Ishikawa (cell line): Measurements from ENCODE around the gene APOC4.

Experiments used
- CEBPB ChIP-seq: IDR thresholded peaks from 2 replicates; pipeline ENCODE4 v1.6.1; 2012
- CREB1 ChIP-seq: IDR thresholded peaks from 2 replicates; pipeline ENCODE4 v1.6.1; 2012; ENCODE audit warnings: low read depth
- ZBTB7A ChIP-seq: IDR thresholded peaks from 2 replicates; pipeline ENCODE4 v1.6.1; 2012; ENCODE audit warnings: low read depth

DNA sequence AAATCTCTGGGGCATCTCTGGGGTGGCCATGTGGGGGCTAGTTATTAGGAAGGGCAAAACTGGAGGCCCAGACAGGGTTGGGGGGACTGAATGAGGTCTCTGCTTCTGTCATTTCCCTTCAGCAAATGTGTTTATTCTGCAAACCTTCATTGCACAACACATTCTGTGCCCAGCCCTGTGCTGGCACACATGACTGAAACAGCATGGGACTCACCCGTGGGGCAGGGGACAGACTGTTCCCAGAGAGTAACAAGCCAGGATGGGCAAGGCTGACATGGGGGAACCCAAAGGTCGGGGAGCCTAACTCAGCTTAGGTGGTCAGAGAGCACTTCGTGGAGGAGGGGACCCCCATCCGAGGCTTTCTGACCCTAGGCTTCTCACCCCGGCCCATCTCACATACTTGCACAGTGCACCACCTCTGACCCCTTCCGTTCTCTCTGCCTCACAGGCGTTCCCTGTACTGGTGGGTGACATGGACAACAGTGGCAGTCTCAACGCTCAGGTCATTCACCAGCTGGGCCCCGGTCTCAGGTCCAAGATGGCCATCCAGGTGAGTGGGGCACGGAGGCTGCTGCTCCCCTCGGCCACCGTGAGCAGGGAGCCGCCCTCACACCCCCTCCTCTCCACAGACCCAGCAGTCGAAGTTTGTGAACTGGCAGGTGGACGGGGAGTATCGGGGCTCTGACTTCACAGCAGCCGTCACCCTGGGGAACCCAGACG is 48.5 kb upstream of the APOC4 start:
- TF ChIP-seq ZBTB7A (no peak), CEBPB (no peak), CREB1 (no peak)
